ENCODE results near the gene DCP1B.

Gene DCP1B

GRCh38 chr12:1925684-1926006 lies 78.6 kb downstream of the DCP1B start:
- no peak overlapping the region for H2AFZ ChIP-seq (ENCODE audit: low read depth, low read length)
- H3K4me1 ChIP-seq (ENCODE audit: control insufficient read depth, insufficient read depth, low read depth, low read length), result no peaks in the 10 kb centered on the region
- no peak overlapping the region for H3K23ac ChIP-seq (ENCODE audit: low read length in 2 of 2)
- no peak overlapping the region for H2BK12ac ChIP-seq (ENCODE audit: low read length in 2 of 2)
- DNase-seq, result no peak
- H3K36me3 ChIP-seq (ENCODE audit: control insufficient read depth in 1 of 2, insufficient read depth in 2 of 2, low read depth in 1 of 2, low read length in 2 of 2), result no peaks in the 10 kb centered on the region
- H2BK15ac ChIP-seq (ENCODE audit: low read depth, poor library complexity, severe bottlenecking), result no peak overlapping the region
- H3K18ac ChIP-seq (ENCODE audit: low read depth in 1 of 2, low read length in 2 of 2), result no peak overlapping the region
- no peak overlapping the region for H3K27ac ChIP-seq (ENCODE audit: low read length, poor library complexity, severe bottlenecking)
- no peak overlapping the region for H3K9ac ChIP-seq (ENCODE audit: low read length)
- no peaks in the 10 kb centered on the region for H3K79me1 ChIP-seq (replicated peaks; ENCODE audit: low read length, poor library complexity, severe bottlenecking)
- H2AK5ac ChIP-seq (ENCODE audit: low read length, severe bottlenecking), result no peak overlapping the region
- peaks cover 54 to 78% of the 10 kb centered on the region in 2 experiments for H3K27me3 ChIP-seq (ENCODE audit: control insufficient read depth in 1 of 2, insufficient read depth in 1 of 2, low read length in 2 of 2)
- no peak overlapping the region for H3K4me2 ChIP-seq (ENCODE audit: low read length, poor library complexity, severe bottlenecking)
- H2BK120ac ChIP-seq (ENCODE audit: low read depth, low read length), result no peak overlapping the region
- no peak overlapping the region for H3K14ac ChIP-seq (ENCODE audit: low read length in 2 of 2)
- no peak overlapping the region for H3K4me3 ChIP-seq (ENCODE audit: insufficient read depth in 1 of 2, low read depth in 1 of 2, low read length in 2 of 2)
- no peak overlapping the region for H4K91ac ChIP-seq (ENCODE audit: low read length)
- H3K9me3 ChIP-seq (ENCODE audit: control insufficient read depth, low read length), result no peaks in the 10 kb centered on the region
- no peak overlapping the region for H2BK5ac ChIP-seq (ENCODE audit: low read depth, low read length, poor library complexity, severe bottlenecking)
- H4K8ac ChIP-seq (ENCODE audit: low read length), result no peak overlapping the region
- WGBS, result 86% methylated on average over 3 of the region's 3 CpGs
- H3K4ac ChIP-seq (ENCODE audit: low read depth in 1 of 2, low read length in 2 of 2), result no peak overlapping the region

- H3K9me3 ChIP-seq (ENCODE audit: control insufficient read depth, low read length), result no peaks in the 10 kb centered on the region
- H2BK15ac ChIP-seq (ENCODE audit: low read depth, poor library complexity, severe bottlenecking), result no peak overlapping the region
- no peak overlapping the region for H2BK120ac ChIP-seq (ENCODE audit: low read depth, low read length)
- no peaks in the 10 kb centered on the region for H3K36me3 ChIP-seq (ENCODE audit: control insufficient read depth in 1 of 2, insufficient read depth in 2 of 2, low read depth in 1 of 2, low read length in 2 of 2)
- no peak overlapping the region for H3K27ac ChIP-seq (ENCODE audit: low read length, poor library complexity, severe bottlenecking)
- 83% methylated on average over 7 of the region's 7 CpGs for WGBS
- H3K23ac ChIP-seq (ENCODE audit: low read length in 2 of 2), result no peak overlapping the region
- no peak overlapping the region for H3K9ac ChIP-seq (ENCODE audit: low read length)
- H3K4ac ChIP-seq (ENCODE audit: low read depth in 1 of 2, low read length in 2 of 2), result no peak overlapping the region
- peak overlapping the region in 1 of 2 experiments; percentile 61 for H3K14ac ChIP-seq (ENCODE audit: low read length in 2 of 2)
- H2AFZ ChIP-seq (ENCODE audit: low read depth, low read length), result no peak overlapping the region
- no peak overlapping the region for H3K4me2 ChIP-seq (ENCODE audit: low read length, poor library complexity, severe bottlenecking)
- H3K18ac ChIP-seq (ENCODE audit: low read depth in 1 of 2, low read length in 2 of 2), result peak overlapping the region; percentile 4 to 55
- no peak for DNase-seq
- H4K8ac ChIP-seq (ENCODE audit: low read length), result no peak overlapping the region
- no peak overlapping the region for H3K4me3 ChIP-seq (ENCODE audit: insufficient read depth in 1 of 2, low read depth in 1 of 2, low read length in 2 of 2)
- peaks cover 49 to 76% of the 10 kb centered on the region in 2 experiments for H3K27me3 ChIP-seq (ENCODE audit: control insufficient read depth in 1 of 2, insufficient read depth in 1 of 2, low read length in 2 of 2)
- H3K79me1 ChIP-seq (replicated peaks; ENCODE audit: low read length, poor library complexity, severe bottlenecking), result no peaks in the 10 kb centered on the region
- no peak overlapping the region for H4K91ac ChIP-seq (ENCODE audit: low read length)
- H2BK5ac ChIP-seq (ENCODE audit: low read depth, low read length, poor library complexity, severe bottlenecking), result no peak overlapping the region
- no peak overlapping the region for H2BK12ac ChIP-seq (ENCODE audit: low read length in 2 of 2)
- H2AK5ac ChIP-seq (ENCODE audit: low read length, severe bottlenecking), result no peak overlapping the region
- H3K4me1 ChIP-seq (ENCODE audit: control insufficient read depth, insufficient read depth, low read depth, low read length), result no peaks in the 10 kb centered on the region
Observed at GRCh38 chr12:1924996-1925683, 79.1 kb downstream of the DCP1B start.

- Histone ChIP-seq H3K4me1 (ENCODE audit: control insufficient read depth, insufficient read depth, low read depth, low read length) (no peaks in the 10 kb centered on the region), H3K79me1 (replicated peaks; ENCODE audit: low read length, poor library complexity, severe bottlenecking) (no peaks in the 10 kb centered on the region), H3K23ac (ENCODE audit: low read length in 2 of 2) (no peak overlapping the region), H3K9ac (ENCODE audit: low read length) (no peak overlapping the region), H3K4me3 (ENCODE audit: insufficient read depth in 1 of 2, low read depth in 1 of 2, low read length in 2 of 2) (no peak overlapping the region), H2BK120ac (ENCODE audit: low read depth, low read length) (no peak overlapping the region), H2AK5ac (ENCODE audit: low read length, severe bottlenecking) (no peak overlapping the region), H3K27ac (ENCODE audit: low read length, poor library complexity, severe bottlenecking) (no peak overlapping the region), H4K8ac (ENCODE audit: low read length) (no peak overlapping the region), H3K27me3 (ENCODE audit: control insufficient read depth in 1 of 2, insufficient read depth in 1 of 2, low read length in 2 of 2) (peaks cover 37 to 69% of the 10 kb centered on the region in 2 experiments), H3K18ac (ENCODE audit: low read depth in 1 of 2, low read length in 2 of 2) (no peak overlapping the region), H2BK15ac (ENCODE audit: low read depth, poor library complexity, severe bottlenecking) (no peak overlapping the region), H3K14ac (ENCODE audit: low read length in 2 of 2) (no peak overlapping the region), H2BK12ac (ENCODE audit: low read length in 2 of 2) (no peak overlapping the region), H3K36me3 (ENCODE audit: control insufficient read depth in 1 of 2, insufficient read depth in 2 of 2, low read depth in 1 of 2, low read length in 2 of 2) (no peaks in the 10 kb centered on the region), H3K4me2 (ENCODE audit: low read length, poor library complexity, severe bottlenecking) (no peak overlapping the region), H4K91ac (ENCODE audit: low read length) (no peak overlapping the region), H2AFZ (ENCODE audit: low read depth, low read length) (no peak overlapping the region), H3K9me3 (ENCODE audit: control insufficient read depth, low read length) (no peaks in the 10 kb centered on the region), H2BK5ac (ENCODE audit: low read depth, low read length, poor library complexity, severe bottlenecking) (no peak overlapping the region), H3K4ac (ENCODE audit: low read depth in 1 of 2, low read length in 2 of 2) (no peak overlapping the region)
- DNase-seq, result no peak
- WGBS, result 97% methylated on average over 12 of the region's 12 CpGs
Observed at GRCh38 chr12:1922985-1923384, 81.3 kb downstream of the DCP1B start.

GRCh38 chr12:1922075-1922709 lies 82.1 kb downstream of the DCP1B start:
- no peak overlapping the region for H3K4me2 ChIP-seq (ENCODE audit: low read length, poor library complexity, severe bottlenecking)
- H2BK15ac ChIP-seq (ENCODE audit: low read depth, poor library complexity, severe bottlenecking), result no peak overlapping the region
- DNase-seq, result no peak
- H3K27me3 ChIP-seq (ENCODE audit: control insufficient read depth in 1 of 2, insufficient read depth in 1 of 2, low read length in 2 of 2), result peaks cover 29 to 69% of the 10 kb centered on the region in 2 experiments
- no peak overlapping the region for H3K9ac ChIP-seq (ENCODE audit: low read length)
- no peak overlapping the region for H3K4me3 ChIP-seq (ENCODE audit: insufficient read depth in 1 of 2, low read depth in 1 of 2, low read length in 2 of 2)
- H3K4me1 ChIP-seq (ENCODE audit: control insufficient read depth, insufficient read depth, low read depth, low read length), result no peaks in the 10 kb centered on the region
- no peak overlapping the region for H2BK12ac ChIP-seq (ENCODE audit: low read length in 2 of 2)
- no peaks in the 10 kb centered on the region for H3K36me3 ChIP-seq (ENCODE audit: control insufficient read depth in 1 of 2, insufficient read depth in 2 of 2, low read depth in 1 of 2, low read length in 2 of 2)
- no peak overlapping the region for H3K14ac ChIP-seq (ENCODE audit: low read length in 2 of 2)
- no peaks in the 10 kb centered on the region for H3K9me3 ChIP-seq (ENCODE audit: control insufficient read depth, low read length)
- H3K79me1 ChIP-seq (replicated peaks; ENCODE audit: low read length, poor library complexity, severe bottlenecking), result no peaks in the 10 kb centered on the region
- H3K23ac ChIP-seq (ENCODE audit: low read length in 2 of 2), result no peak overlapping the region
- H2AFZ ChIP-seq (ENCODE audit: low read depth, low read length), result no peak overlapping the region
- no peak overlapping the region for H3K27ac ChIP-seq (ENCODE audit: low read length, poor library complexity, severe bottlenecking)
- WGBS, result 89% methylated on average over 40 of the region's 40 CpGs
- H3K18ac ChIP-seq (ENCODE audit: low read depth in 1 of 2, low read length in 2 of 2), result no peak overlapping the region
- H4K8ac ChIP-seq (ENCODE audit: low read length), result no peak overlapping the region
- no peak overlapping the region for H3K4ac ChIP-seq (ENCODE audit: low read depth in 1 of 2, low read length in 2 of 2)
- H2AK5ac ChIP-seq (ENCODE audit: low read length, severe bottlenecking), result no peak overlapping the region
- H4K91ac ChIP-seq (ENCODE audit: low read length), result no peak overlapping the region
- no peak overlapping the region for H2BK120ac ChIP-seq (ENCODE audit: low read depth, low read length)
- no peak overlapping the region for H2BK5ac ChIP-seq (ENCODE audit: low read depth, low read length, poor library complexity, severe bottlenecking)

Data from mesenchymal stem cell (in vitro differentiated cells and primary cell).